Activated T-cell treated with anti-CD3 and anti-CD28 coated beads, Interleukin-2, amount 50 U/mL, for 4 hours (primary cell): Measurements from ENCODE around the gene FLII. TPM values are rescaled to one million over a fixed set of nuclear protein-coding genes. Genes with fewer than 3 reads are reported as not detected.

Source experiments
- ATAC-seq, 2 donors: fragments of 200-7000 bp; cut with Tn5 transposase; one replicate each; pipeline ENCODE4 v1.10.0; 2021
- DNase-seq: peaks from one replicate; pipeline ENCODE4 v3.0.0-alpha.2; 2020
- H3K27me3 Mint-ChIP-seq: one replicate; pipeline ENCODE4 v1.8.0; 2021; ENCODE audit warnings: low read depth, mixed read lengths
- H3K36me3 Mint-ChIP-seq: one replicate; pipeline ENCODE4 v1.8.0; 2022; ENCODE audit warnings: mixed read lengths; ENCODE audit not compliant: insufficient read depth
- H3K4me1 Mint-ChIP-seq: one replicate; pipeline ENCODE4 v1.8.0; 2021; ENCODE audit warnings: low read depth, mixed read lengths
- H3K4me3 Mint-ChIP-seq: one replicate; pipeline ENCODE4 v1.8.0; 2021; ENCODE audit warnings: mild to moderate bottlenecking, moderate library complexity, mixed read lengths
- H3K9me3 Mint-ChIP-seq: one replicate; pipeline ENCODE4 v1.8.0; 2021; ENCODE audit warnings: mixed read lengths
- total RNA-seq, 3 donors: library from RNA; stranded (reverse); gene quantifications; one replicate each; pipeline ENCODE4 v1.2.1, GENCODE V29; 2021

The FLII gene
- total RNA-seq, 3 donors from 2014 or later, result 235 to 264 (median 244) TPM

- no peaks in the 10 kb centered on the region for H3K36me3 Mint-ChIP-seq
- ATAC-seq, result no peak
- H3K4me3 Mint-ChIP-seq, result no peak overlapping the region
Observed at GRCh38 chr17:18240449-18240848, 18.1 kb downstream of the FLII start.

GRCh38 chr17:18238299-18238698 is 20.2 kb downstream of the FLII start:
- ATAC-seq, result no peak
- Mint-ChIP-seq H3K4me1 (peaks cover 3% of the 10 kb centered on the region), H3K4me3 (no peak overlapping the region), H3K9me3 (no peaks in the 10 kb centered on the region), H3K36me3 (peaks cover 6% of the 10 kb centered on the region), H3K27me3 (no peaks in the 10 kb centered on the region)
- DNase-seq, result no peak

More at GRCh38 chr17:18240449-18240848, 18.1 kb downstream of the FLII start:
- Mint-ChIP-seq H3K4me1 (peaks cover 3% of the 10 kb centered on the region), H3K27me3 (no peaks in the 10 kb centered on the region), H3K9me3 (no peaks in the 10 kb centered on the region)
- no peak for DNase-seq

GRCh38 chr17:18237461-18237860 is 21.1 kb downstream of the FLII start:
- no peaks in the 10 kb centered on the region for H3K27me3 Mint-ChIP-seq
- no peak for DNase-seq
- H3K36me3 Mint-ChIP-seq, result peaks cover 6% of the 10 kb centered on the region
- ATAC-seq, result no peak
- H3K4me3 Mint-ChIP-seq, result no peak overlapping the region
- no peaks in the 10 kb centered on the region for H3K9me3 Mint-ChIP-seq
- peaks cover 3% of the 10 kb centered on the region for H3K4me1 Mint-ChIP-seq

GRCh38 chr17:18236494-18236893 is 22.0 kb downstream of the FLII start:
- ATAC-seq, result no peak
- H3K9me3 Mint-ChIP-seq, result no peaks in the 10 kb centered on the region
- no peak overlapping the region for H3K4me3 Mint-ChIP-seq
- DNase-seq, result no peak
- no peaks in the 10 kb centered on the region for H3K27me3 Mint-ChIP-seq
- H3K4me1 Mint-ChIP-seq, result peaks cover 3% of the 10 kb centered on the region
- H3K36me3 Mint-ChIP-seq, result peaks cover 6% of the 10 kb centered on the region

- Mint-ChIP-seq H3K4me3 (no peak overlapping the region), H3K36me3 (peaks cover 6% of the 10 kb centered on the region), H3K27me3 (no peaks in the 10 kb centered on the region), H3K4me1 (peaks cover 3% of the 10 kb centered on the region), H3K9me3 (no peaks in the 10 kb centered on the region)
- ATAC-seq (peak; percentile 51 to 72), DNase-seq (no peak)
Observed at GRCh38 chr17:18235743-18236256, 22.7 kb downstream of the FLII start.

GRCh38 chr17:18234853-18235380 is 23.6 kb downstream of the FLII start:
- Mint-ChIP-seq H3K27me3 (no peaks in the 10 kb centered on the region), H3K9me3 (no peaks in the 10 kb centered on the region), H3K4me3 (no peak overlapping the region)

GRCh38 chr17:18233803-18234518 is 24.6 kb downstream of the FLII start:
- Mint-ChIP-seq H3K4me1 (peaks cover 3% of the 10 kb centered on the region), H3K36me3 (peaks cover 6% of the 10 kb centered on the region), H3K27me3 (no peaks in the 10 kb centered on the region), H3K4me3 (no peak overlapping the region), H3K9me3 (no peaks in the 10 kb centered on the region)
- no peak for DNase-seq
- no peak for ATAC-seq

More at GRCh38 chr17:18234853-18235380, 23.6 kb downstream of the FLII start:
- ATAC-seq (no peak), DNase-seq (no peak)
- H3K4me1 Mint-ChIP-seq, result peaks cover 3% of the 10 kb centered on the region
- H3K36me3 Mint-ChIP-seq, result peaks cover 6% of the 10 kb centered on the region

GRCh38 chr17:18231164-18231563 is 27.4 kb downstream of the FLII start:
- Mint-ChIP-seq H3K36me3 (peaks cover 6% of the 10 kb centered on the region), H3K4me1 (peaks cover 24% of the 10 kb centered on the region)

GRCh38 chr17:18230288-18231141 is 28.0 kb downstream of the FLII start:
- H3K9me3 Mint-ChIP-seq, result no peaks in the 10 kb centered on the region
- ATAC-seq, result no peak

More at GRCh38 chr17:18231164-18231563, 27.4 kb downstream of the FLII start:
- Mint-ChIP-seq H3K4me3 (no peak overlapping the region), H3K27me3 (no peaks in the 10 kb centered on the region), H3K9me3 (no peaks in the 10 kb centered on the region)
- ATAC-seq, result no peak
- no peak for DNase-seq

GRCh38 chr17:18229771-18230170 is 28.8 kb downstream of the FLII start:
- Mint-ChIP-seq H3K4me1 (peaks cover 27% of the 10 kb centered on the region), H3K27me3 (no peaks in the 10 kb centered on the region), H3K4me3 (no peak overlapping the region), H3K9me3 (no peaks in the 10 kb centered on the region), H3K36me3 (peaks cover 2% of the 10 kb centered on the region)
- ATAC-seq, result no peak
- DNase-seq, result no peak

More at GRCh38 chr17:18230288-18231141, 28.0 kb downstream of the FLII start:
- H3K4me1 Mint-ChIP-seq, result peaks cover 25% of the 10 kb centered on the region
- no peak overlapping the region for H3K4me3 Mint-ChIP-seq
- H3K36me3 Mint-ChIP-seq, result peaks cover 6% of the 10 kb centered on the region
- no peak for DNase-seq
- H3K27me3 Mint-ChIP-seq, result no peaks in the 10 kb centered on the region

- H3K4me3 Mint-ChIP-seq, result no peak overlapping the region
- H3K4me1 Mint-ChIP-seq, result peaks cover 27% of the 10 kb centered on the region
- no peaks in the 10 kb centered on the region for H3K9me3 Mint-ChIP-seq
- no peak for DNase-seq
- ATAC-seq, result no peak
- H3K36me3 Mint-ChIP-seq, result no peaks in the 10 kb centered on the region
- H3K27me3 Mint-ChIP-seq, result no peaks in the 10 kb centered on the region
Observed at GRCh38 chr17:18229254-18229653, 29.3 kb downstream of the FLII start.

GRCh38 chr17:18228176-18228682 is 30.3 kb downstream of the FLII start:
- ATAC-seq (no peak), DNase-seq (no peak)
- Mint-ChIP-seq H3K27me3 (no peaks in the 10 kb centered on the region), H3K4me1 (peaks cover 27% of the 10 kb centered on the region), H3K9me3 (no peaks in the 10 kb centered on the region), H3K36me3 (no peaks in the 10 kb centered on the region), H3K4me3 (no peak overlapping the region)

- Mint-ChIP-seq H3K4me3 (peak overlapping the region; percentile 8), H3K4me1 (peaks cover 27% of the 10 kb centered on the region), H3K27me3 (no peaks in the 10 kb centered on the region), H3K9me3 (no peaks in the 10 kb centered on the region), H3K36me3 (no peaks in the 10 kb centered on the region)
- no peak for DNase-seq
- no peak for ATAC-seq
Observed at GRCh38 chr17:18227635-18228034, 30.9 kb downstream of the FLII start.

- peak overlapping the region; percentile 94 for H3K4me3 Mint-ChIP-seq
- DNase-seq (no peak), ATAC-seq (no peak)
- no peaks in the 10 kb centered on the region for H3K9me3 Mint-ChIP-seq
- no peaks in the 10 kb centered on the region for H3K27me3 Mint-ChIP-seq
- H3K4me1 Mint-ChIP-seq, result peaks cover 27% of the 10 kb centered on the region
- H3K36me3 Mint-ChIP-seq, result no peaks in the 10 kb centered on the region
Observed at GRCh38 chr17:18226284-18226945, 32.1 kb downstream of the FLII start.
